ENCODE results near the gene MMP8. TPM values are rescaled to one million over a fixed set of nuclear protein-coding genes. Genes with fewer than 3 reads are reported as not detected.

MMP8 gene
- total RNA-seq, 1 experiment from 2014 or later = not detected

- no peak overlapping the region for H4K8ac ChIP-seq (replicated peaks; ENCODE audit: insufficient read length, low read depth, low read length)
- H3K56ac ChIP-seq (ENCODE audit: insufficient read length, low read depth, low read length) = no peak overlapping the region
- no peak overlapping the region for H2BK20ac ChIP-seq (ENCODE audit: low read depth, low read length, poor library complexity, severe bottlenecking)
- no peaks in the 10 kb centered on the region for H4K20me1 ChIP-seq (ENCODE audit: control insufficient read depth, insufficient read depth, insufficient read length)
- Mint-ChIP-seq H3K4me3 (no peak overlapping the region; a peak in 1 of 5 replicates), H3K27me3 (ENCODE audit: low read depth) (no peaks in the 10 kb centered on the region; the same call in 1 of the 2 replicates), H3K36me3 (ENCODE audit: insufficient read depth in 1 of 3, low read depth in 3 of 3) (no peaks in the 10 kb centered on the region), H3K4me1 (peaks cover 5 to 6% of the 10 kb centered on the region in 2 experiments), H3K9me3 (no peaks in the 10 kb centered on the region), H3K27ac (peak overlapping the region in 1 of 3 experiments; percentile 59; a peak in 3 of 7 replicates)
- H3K4me1 ChIP-seq (ENCODE audit: insufficient read depth, low read length) = peaks cover 4% of the 10 kb centered on the region; the same call in 1 of the 2 replicates
- no peaks in the 10 kb centered on the region for H3K23me2 ChIP-seq (ENCODE audit: insufficient read length, low read depth, low read length, poor library complexity, severe bottlenecking)
- no peak for DNase-seq
- no peak overlapping the region for H2AFZ ChIP-seq (ENCODE audit: low read length)
- TF ChIP-seq CTCF (conservative IDR thresholded peaks at IDR 0.05) = no peak
- H4K5ac ChIP-seq (ENCODE audit: insufficient read length, low read depth, low read length) = no peak overlapping the region
- no peak overlapping the region for H2BK5ac ChIP-seq (ENCODE audit: insufficient read length, low read length)
- no peak overlapping the region for H3K18ac ChIP-seq (ENCODE audit: insufficient read length, low read depth, low read length)
- no peak overlapping the region for H3K23ac ChIP-seq (ENCODE audit: insufficient read length, low read depth, low read length)
- no peak overlapping the region for H3K4ac ChIP-seq (ENCODE audit: low read depth, low read length)
- no peak overlapping the region for H2BK15ac ChIP-seq (ENCODE audit: low read depth, low read length)
- no peak overlapping the region for H3K14ac ChIP-seq (ENCODE audit: insufficient read depth, low read length)
- H3K79me1 ChIP-seq (ENCODE audit: insufficient read depth, low read depth, low read length, poor library complexity, severe bottlenecking) = no peaks in the 10 kb centered on the region
- H3K4me2 ChIP-seq (ENCODE audit: insufficient read depth, insufficient read length, low read length) = no peak overlapping the region
- H2BK120ac ChIP-seq (ENCODE audit: low read depth, low read length, poor library complexity, severe bottlenecking) = no peak overlapping the region
- no peaks in the 10 kb centered on the region for H3K79me2 ChIP-seq (ENCODE audit: insufficient read depth, low read length)
- H2AK5ac ChIP-seq (ENCODE audit: insufficient read length, low read length) = no peak overlapping the region
- no peak overlapping the region for H3K27ac ChIP-seq (ENCODE audit: insufficient read length, low read depth, low read length)
- no peak overlapping the region for H3T11ph ChIP-seq (ENCODE audit: low read length)
- H3K9me3 ChIP-seq (ENCODE audit: control insufficient read depth, low read depth, low read length) = no peaks in the 10 kb centered on the region
- no peak overlapping the region for H2BK12ac ChIP-seq (ENCODE audit: insufficient read length, low read depth, low read length)
- no peaks in the 10 kb centered on the region for H3K27me3 ChIP-seq (ENCODE audit: insufficient read depth, low read length)
- H4K91ac ChIP-seq (ENCODE audit: insufficient read length, low read depth, low read length) = no peak overlapping the region
- no peak overlapping the region for H3K9ac ChIP-seq (ENCODE audit: extremely low read depth, insufficient read length, low read length)
- no CpG with 5 or more reads among the region's 4 CpGs for WGBS (ENCODE audit: extremely low coverage, insufficient read length, low lambda C conversion rate)
These were observed 37.0 kb upstream of the MMP8 start for GRCh38 chr11:102761646-102762238.
